GM20000 (cell line): ENCODE data around the gene KRTAP10-11.

ENCODE experiments used
- DNase-seq: peaks from one replicate; pipeline ENCODE4 v3.0.0; 2012; ENCODE audit warnings: low spot score
- TF ChIP-seq, protein P1 (sequence below): IDR thresholded peaks from 2 replicates; pipeline ENCODE4 v1.5.1; 2012; ENCODE audit warnings: mild to moderate bottlenecking, control low read depth; ENCODE audit errors: extremely low read depth, missing control alignments

The KRTAP10-11 gene

DNA sequence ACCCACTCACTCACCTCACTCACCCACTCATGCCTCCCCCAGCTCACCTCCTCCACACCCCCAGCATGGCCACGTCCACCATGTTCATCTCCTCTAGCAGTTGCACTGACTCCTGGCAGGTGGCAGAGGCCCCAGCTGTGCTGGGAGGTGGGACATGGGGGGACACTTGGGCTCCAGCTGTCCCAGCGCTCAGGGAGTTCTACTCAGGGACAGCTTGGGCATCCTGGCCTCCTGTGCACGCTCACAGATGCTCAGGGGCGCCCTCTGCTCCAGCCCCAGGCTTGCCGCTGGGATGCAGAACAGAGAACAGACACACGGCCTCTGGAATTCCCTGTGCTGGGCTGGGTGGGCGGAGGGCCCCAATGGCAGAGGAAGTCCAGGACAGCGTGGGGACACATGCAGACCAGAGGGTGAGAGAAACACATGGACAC is 29.1 kb upstream of the KRTAP10-11 start:
- DNase-seq: no peak
- TF ChIP-seq, protein P1, sequence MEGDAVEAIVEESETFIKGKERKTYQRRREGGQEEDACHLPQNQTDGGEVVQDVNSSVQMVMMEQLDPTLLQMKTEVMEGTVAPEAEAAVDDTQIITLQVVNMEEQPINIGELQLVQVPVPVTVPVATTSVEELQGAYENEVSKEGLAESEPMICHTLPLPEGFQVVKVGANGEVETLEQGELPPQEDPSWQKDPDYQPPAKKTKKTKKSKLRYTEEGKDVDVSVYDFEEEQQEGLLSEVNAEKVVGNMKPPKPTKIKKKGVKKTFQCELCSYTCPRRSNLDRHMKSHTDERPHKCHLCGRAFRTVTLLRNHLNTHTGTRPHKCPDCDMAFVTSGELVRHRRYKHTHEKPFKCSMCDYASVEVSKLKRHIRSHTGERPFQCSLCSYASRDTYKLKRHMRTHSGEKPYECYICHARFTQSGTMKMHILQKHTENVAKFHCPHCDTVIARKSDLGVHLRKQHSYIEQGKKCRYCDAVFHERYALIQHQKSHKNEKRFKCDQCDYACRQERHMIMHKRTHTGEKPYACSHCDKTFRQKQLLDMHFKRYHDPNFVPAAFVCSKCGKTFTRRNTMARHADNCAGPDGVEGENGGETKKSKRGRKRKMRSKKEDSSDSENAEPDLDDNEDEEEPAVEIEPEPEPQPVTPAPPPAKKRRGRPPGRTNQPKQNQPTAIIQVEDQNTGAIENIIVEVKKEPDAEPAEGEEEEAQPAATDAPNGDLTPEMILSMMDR: no peak

- TF ChIP-seq, protein P1: peak; percentile 3
- no peak for DNase-seq
These were observed 27.7 kb upstream of the KRTAP10-11 start for GRCh38 chr21:44618504-44618903.

GRCh38 chr21:44618909-44619308 is 27.3 kb upstream of the KRTAP10-11 start:
- no peak for DNase-seq
- TF ChIP-seq, protein P1: no peak

DNA sequence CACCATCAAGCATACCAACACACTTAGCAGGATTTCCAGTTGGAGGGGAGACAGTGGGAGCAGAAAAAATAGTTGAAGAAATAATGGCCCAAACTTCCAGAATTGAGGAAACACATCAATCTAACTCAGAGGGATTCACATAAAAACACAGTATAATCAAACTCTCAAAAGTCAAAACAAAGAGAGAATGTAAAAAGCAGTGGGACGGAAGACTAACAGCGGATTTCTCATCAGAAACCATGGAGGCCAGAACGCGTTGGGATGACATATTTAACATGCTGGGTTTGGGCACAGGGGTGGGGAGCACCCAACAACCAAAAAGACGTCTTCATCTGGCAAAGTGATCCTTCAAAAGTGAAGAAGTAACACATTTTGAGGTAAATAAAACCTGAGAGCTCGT is 26.3 kb upstream of the KRTAP10-11 start:
- DNase-seq: no peak
- TF ChIP-seq, protein P1: no peak

DNA sequence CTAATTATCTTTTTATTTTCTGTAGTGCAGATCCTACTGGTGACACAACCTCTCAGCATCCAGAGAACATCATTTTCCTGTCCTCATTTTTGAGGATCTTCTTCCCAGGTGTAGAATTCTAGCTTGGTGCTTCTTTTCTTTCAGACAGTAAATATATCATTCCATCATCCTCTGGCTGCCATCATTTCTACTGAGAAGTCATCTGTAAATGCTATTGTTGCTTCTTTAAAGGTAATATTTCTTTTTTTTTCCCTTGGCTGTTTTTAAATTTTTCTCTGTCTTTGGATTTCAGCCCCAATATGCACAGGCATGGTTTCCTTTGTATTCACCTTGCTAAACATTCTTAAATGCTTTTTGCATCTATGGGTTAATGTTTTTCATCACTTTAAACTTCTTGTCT is 22.6 kb upstream of the KRTAP10-11 start:
- DNase-seq: no peak
- TF ChIP-seq, protein P1: no peak

GRCh38 chr21:44625756-44626155 is 20.5 kb upstream of the KRTAP10-11 start:
- no peak for DNase-seq
- TF ChIP-seq, protein P1: no peak

DNA sequence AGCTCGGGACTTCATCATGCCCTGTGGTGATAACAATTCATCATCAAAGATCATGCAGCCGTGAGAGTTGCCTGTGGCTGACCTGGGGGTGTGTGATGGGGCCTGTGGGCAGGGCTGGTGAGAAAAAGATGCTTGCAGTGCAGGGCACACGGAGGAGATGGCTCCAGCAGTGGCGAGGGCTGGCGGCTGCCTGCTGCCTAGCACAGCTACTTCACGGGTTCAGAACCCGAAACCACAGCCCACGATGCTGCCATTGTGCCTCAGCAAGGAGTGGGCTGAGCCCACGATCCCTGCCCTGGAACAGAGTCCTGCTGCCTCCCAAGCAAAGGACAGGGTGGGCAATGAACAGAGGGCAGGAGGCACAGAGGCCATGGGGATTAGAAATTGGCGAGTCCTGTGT is 20.0 kb upstream of the KRTAP10-11 start:
- DNase-seq: no peak
- TF ChIP-seq, protein P1: no peak
